Subcutaneous adipose tissue (tissue), 4 donors: ENCODE measurements around the gene MAGI2. TPM values are rescaled to one million over a fixed set of nuclear protein-coding genes. Genes with fewer than 3 reads are reported as not detected.

ENCODE experiments used
- total RNA-seq, 4 donors: library from RNA; depleted of rRNA; stranded (reverse); fragments of >200 nt; gene quantifications; one replicate each; pipeline ENCODE4 v1.1.0, GENCODE V29; 2016
- TF ChIP-seq, protein P1 (sequence below): fragments of 450-650 bp; IDR thresholded peaks from one replicate; pipeline ENCODE4 v1.5.1; 2016; ENCODE audit warnings: low read depth, mild to moderate bottlenecking, control low read depth, antibody characterized with exemption, moderate library complexity

MAGI2 gene
- total RNA-seq, 4 donors from 2014 or later, result 13.7 to 22.9 (median 17.7) TPM

DNA sequence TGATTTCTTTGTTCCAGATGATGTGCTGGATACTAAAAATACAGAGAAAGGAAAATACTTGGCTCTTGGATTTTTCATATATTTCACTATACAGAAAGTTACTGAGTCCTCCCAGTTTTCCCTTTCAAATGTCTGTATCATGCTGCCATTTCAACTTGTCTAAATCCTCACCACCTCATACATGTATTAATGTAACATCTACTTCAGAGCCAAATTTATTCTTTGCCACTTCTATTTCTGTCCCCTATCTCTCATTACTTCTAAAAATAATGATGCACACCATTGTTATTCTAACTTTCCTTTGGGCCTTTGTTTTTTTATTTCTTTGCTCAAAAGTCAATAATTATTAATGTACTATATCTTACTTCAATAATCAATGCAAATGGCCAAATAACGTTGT, 312.2 kb downstream of the MAGI2 start:
- TF ChIP-seq, protein P1, sequence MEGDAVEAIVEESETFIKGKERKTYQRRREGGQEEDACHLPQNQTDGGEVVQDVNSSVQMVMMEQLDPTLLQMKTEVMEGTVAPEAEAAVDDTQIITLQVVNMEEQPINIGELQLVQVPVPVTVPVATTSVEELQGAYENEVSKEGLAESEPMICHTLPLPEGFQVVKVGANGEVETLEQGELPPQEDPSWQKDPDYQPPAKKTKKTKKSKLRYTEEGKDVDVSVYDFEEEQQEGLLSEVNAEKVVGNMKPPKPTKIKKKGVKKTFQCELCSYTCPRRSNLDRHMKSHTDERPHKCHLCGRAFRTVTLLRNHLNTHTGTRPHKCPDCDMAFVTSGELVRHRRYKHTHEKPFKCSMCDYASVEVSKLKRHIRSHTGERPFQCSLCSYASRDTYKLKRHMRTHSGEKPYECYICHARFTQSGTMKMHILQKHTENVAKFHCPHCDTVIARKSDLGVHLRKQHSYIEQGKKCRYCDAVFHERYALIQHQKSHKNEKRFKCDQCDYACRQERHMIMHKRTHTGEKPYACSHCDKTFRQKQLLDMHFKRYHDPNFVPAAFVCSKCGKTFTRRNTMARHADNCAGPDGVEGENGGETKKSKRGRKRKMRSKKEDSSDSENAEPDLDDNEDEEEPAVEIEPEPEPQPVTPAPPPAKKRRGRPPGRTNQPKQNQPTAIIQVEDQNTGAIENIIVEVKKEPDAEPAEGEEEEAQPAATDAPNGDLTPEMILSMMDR, result no peak

DNA sequence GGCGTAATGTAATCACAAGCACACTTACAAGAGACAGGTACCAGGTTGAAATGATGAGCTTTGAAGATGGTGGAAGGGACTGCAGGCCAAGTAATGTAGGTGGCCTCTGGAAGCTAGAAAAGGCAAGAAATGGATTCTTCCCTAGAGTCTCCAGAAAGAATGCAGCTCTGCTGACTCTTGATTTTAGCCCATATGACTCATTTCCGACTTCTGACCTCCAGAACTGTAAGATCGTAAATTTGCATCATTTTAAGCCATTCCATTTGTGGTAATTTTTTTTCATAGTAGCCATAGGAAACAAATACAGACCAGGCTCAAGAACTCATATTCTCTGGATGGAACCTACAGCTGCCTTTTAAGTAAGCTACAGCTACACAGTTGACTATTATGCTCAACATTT, 315.5 kb downstream of the MAGI2 start:
- TF ChIP-seq, protein P1, result no peak

DNA sequence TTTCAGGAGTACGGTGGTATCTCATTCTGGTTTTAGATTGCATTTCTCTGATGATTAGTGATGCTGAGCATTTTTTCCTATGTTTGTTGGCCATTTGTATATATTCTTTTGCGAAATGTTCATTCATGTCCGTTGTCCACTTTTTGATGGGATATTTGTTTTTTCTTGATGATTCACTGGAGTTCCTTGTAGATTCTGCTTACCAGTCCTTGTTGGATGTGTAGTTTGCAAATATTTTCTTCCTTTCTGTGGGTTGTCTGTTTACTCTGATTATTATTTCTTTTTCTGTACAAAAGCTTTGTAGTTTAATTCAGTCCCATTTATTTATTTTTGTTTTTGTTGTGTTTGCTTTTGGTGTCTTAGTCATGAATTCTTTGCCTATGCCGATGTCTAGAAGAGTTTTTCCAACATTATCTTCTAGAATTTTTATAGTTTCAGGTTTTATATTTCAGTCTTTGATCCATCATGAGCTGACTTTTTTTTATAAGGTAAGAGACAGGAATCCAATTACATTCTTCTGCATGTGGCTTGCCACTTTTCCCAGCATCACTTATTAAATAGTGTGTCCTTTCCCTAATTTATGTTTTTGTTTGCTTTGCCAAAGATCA, 320.5 kb downstream of the MAGI2 start:
- TF ChIP-seq, protein P1, result no peak

DNA sequence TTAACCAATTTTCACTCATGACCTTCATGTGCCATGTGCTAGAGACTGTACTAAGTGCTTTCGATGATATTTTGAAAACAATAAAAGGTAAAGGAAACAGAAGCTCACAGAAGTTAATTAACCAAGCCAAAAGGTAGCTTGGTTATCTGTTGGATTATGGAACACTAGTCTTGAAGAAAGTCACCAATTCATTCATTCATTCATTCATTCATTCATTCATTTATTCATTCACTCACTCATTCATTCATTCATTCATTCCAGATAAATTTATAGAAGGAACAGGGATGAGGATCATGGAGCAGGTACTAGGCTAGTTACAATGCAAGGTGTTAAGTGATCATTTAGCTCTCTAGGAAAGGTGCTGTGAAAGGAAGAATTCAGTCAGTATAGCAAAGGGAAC, 322.8 kb downstream of the MAGI2 start:
- TF ChIP-seq, protein P1, result no peak

DNA sequence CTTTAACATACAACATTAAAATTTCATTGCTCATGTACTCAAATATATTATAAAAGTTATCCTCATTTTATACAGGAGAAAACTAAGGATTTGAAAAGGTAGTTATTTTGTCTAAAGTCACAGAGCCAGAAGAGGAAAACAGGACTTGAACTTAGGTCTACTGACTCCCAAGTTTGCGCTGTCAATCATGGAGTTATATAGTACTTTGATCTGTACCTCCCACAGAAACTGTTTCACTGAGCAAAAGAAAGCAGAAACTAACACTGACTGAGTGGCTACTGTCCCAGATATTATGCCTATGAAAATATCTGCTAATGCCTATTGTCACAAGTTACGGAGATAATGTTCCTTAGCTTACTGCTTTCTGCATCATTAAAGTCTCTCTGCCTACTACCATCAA, 329.1 kb downstream of the MAGI2 start:
- TF ChIP-seq, protein P1, result no peak

DNA sequence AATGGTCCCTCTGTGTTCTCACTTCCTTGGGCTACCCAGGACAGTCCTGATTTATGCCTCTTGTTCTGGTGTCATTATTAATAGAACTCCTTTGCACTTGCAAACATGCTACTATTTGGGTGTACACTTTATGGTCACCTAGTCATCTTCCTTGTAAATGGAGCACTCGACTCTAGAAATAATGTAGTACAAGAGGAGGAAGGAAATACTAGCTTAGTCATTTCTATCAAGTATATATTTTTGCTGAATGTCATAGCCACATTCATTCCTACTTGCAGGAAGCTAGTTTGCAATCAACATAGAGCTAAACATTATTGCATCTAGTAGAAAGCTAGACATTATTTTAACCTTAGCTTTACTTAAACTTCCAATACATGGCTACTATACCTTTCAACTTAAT, 335.3 kb downstream of the MAGI2 start:
- TF ChIP-seq, protein P1, result no peak

DNA sequence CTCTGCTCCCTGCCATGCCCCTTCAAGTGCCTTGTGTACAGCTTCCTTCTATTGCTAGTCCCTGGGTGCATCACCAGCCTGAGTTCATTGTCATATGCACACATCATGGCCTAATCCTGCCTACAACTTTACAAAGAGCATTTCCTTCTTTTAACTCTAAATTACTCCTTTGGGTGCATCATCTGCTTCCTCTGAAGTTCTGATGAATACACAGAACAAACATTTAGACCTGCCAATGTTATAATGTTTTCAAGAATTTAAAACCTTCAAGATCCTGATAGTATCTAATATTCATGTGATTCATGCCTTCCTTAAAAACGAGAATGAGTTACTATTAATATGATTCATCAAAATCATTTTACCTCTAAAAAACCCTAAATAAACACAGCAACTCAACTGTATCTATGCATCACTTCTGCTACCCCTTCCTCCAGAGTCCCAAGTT, 357.1 kb downstream of the MAGI2 start:
- TF ChIP-seq, protein P1, result no peak
